GM12874 (cell line): Measurements from ENCODE around the gene RPS6KA1.

Source experiments
- TF ChIP-seq, protein P1 (sequence below): IDR thresholded peaks from 2 replicates; pipeline ENCODE4 v1.5.1; 2011; ENCODE audit warnings: low read depth, mild to moderate bottlenecking, control low read depth, low read length, moderate library complexity; ENCODE audit not compliant: insufficient read depth

Gene RPS6KA1

DNA sequence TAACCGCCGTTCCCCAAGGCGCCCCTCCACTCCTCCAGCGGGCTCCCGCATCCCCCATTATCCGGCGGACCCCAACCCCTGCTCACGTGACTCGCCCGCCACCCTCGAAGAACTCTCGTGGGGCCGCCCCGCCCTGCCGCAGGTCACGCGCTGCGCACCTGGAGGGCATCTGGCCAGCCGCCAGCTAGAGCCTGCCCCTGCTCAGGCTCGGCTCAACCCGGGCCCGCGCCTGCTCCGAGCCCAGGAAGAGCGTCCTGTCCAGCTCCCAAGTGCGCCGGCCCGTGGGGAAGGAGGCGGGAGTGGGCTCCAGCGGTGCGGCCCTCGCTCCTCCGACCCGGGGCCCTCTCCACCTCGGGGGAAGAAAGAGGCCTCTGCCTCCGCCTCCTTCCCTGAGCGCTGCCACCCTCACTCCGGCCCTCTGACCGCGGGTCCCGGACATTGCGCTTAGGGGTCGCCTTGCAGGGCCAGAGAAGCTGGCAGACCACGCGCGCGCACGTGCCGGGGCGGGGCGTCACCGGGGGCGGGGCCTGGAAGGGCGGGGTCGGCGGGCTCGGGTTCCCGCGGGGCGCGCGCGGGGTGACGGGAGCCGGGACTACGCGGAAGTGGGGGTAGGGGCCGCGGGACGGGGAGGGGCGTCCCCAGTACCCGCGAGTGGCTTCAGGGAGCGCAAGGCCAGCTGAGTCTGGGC, 28.9 kb upstream of the RPS6KA1 start:
- TF ChIP-seq, protein P1, sequence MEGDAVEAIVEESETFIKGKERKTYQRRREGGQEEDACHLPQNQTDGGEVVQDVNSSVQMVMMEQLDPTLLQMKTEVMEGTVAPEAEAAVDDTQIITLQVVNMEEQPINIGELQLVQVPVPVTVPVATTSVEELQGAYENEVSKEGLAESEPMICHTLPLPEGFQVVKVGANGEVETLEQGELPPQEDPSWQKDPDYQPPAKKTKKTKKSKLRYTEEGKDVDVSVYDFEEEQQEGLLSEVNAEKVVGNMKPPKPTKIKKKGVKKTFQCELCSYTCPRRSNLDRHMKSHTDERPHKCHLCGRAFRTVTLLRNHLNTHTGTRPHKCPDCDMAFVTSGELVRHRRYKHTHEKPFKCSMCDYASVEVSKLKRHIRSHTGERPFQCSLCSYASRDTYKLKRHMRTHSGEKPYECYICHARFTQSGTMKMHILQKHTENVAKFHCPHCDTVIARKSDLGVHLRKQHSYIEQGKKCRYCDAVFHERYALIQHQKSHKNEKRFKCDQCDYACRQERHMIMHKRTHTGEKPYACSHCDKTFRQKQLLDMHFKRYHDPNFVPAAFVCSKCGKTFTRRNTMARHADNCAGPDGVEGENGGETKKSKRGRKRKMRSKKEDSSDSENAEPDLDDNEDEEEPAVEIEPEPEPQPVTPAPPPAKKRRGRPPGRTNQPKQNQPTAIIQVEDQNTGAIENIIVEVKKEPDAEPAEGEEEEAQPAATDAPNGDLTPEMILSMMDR, result no peak

DNA sequence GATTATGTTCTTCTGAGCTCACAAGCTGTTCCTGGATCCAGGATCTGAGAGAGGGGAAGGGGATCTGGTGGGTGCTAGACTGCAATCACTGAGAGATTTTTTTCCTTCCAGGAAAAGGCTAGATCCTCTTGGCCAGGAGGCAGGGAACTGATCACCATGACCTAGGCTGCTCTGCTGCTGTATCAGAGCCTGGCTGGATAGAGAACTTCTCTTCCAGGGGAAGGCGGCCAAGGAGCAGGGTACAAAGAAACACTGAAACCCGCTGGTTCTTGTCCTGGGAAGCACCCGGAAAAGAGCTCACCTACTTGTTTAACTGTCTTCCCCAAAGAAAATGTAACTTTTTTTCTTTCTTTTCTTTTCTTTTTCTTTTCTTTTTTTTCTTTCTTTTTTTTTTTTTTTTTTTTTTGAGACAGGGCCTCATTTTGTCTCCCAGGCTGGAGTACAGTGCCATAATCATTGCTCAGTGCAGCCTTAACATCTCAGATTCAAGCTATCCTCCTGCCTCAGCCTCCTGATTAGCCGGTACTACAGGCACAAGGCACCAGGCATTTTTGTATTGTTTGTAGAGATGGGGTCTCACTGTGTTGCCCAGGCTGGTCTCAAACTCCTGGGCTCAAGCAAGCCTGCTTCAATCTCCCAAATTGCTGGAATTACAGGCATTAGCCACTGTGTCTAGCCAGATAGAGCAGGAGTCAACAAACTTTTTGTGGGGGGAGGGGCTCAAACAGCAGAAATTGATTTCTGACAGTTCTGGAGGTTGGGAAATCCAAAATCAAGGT, 12.4 kb upstream of the RPS6KA1 start:
- TF ChIP-seq, protein P1, result no peak

DNA sequence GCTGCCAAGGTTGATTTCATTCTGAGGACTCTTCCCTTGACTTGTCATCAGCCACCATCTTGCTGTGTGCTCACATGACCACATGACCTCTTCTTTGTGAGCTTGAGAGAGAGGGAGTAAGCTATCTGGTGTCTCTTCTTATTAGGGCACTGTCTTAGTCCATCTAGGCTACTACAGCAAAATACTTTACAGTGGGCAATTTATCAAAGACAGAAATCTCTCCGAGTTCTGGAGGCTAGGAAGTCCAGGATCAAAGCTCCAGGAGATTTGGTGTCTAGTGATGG, 11.9 kb upstream of the RPS6KA1 start:
- TF ChIP-seq, protein P1, result no peak

GRCh38 chr1:26518355-26518754, 11.2 kb upstream of the RPS6KA1 start:
- TF ChIP-seq, protein P1, result no peak

GRCh38 chr1:26520339-26520738, 9.2 kb upstream of the RPS6KA1 start:
- TF ChIP-seq, protein P1, result no peak

DNA sequence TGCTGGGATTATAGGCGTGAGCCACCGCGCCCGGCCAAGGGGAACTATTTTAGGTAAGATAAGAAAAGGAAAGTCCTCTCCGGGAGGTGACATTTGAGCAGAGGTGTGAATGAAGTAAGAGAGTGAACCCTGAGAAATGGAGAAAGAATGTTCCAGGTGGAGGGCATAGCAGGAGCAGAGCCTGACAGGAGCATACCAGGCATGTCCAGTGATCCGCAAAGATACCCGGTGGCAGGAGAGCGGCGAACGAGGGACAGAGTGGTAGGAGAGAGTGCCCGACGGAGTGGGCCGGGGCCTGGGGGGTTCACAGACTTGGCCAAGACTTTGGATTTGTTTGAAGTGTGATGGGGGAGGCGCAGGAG, 7.9 kb upstream of the RPS6KA1 start:
- TF ChIP-seq, protein P1, result no peak

- TF ChIP-seq, protein P1, result no peak
Measured at GRCh38 chr1:26522073-26522472, 7.5 kb upstream of the RPS6KA1 start.
